PC-3 (cell line): ENCODE measurements around the gene GPX5. TPM values are rescaled to one million over a fixed set of nuclear protein-coding genes. Genes with fewer than 3 reads are reported as not detected.
"Not testable (repeated sequence)": the region's sequence is repeated elsewhere in the genome, so short reads cannot be mapped to it uniquely, and the experiment has no call there.

Experiments
- ATAC-seq: fragments of 200-7000 bp; cut with Tn5 transposase; 2 replicates; pipeline ENCODE4 v1.9.1; 2020; ENCODE audit warnings: mild to moderate bottlenecking, moderate library complexity
- BruUV-seq: library from RNA; stranded (reverse); fragments of 400-500 nt; replicated peaks from 2 replicates; lab custom pipeline; 2021; lab: Mats Ljungman, UMichigan
- CTCF ChIA-PET: fragments of 300-600 bp; sonication (Branson Sonifier 250); formaldehyde crosslinking; loops from one replicate; lab custom pipeline; 2022; ENCODE audit warnings: antibody characterized with exemption; lab: Charles Lee
- POLR2A ChIA-PET: fragments of 300-600 bp; sonication (Branson Sonifier 250); formaldehyde crosslinking; loops from one replicate; lab custom pipeline; 2022; ENCODE audit warnings: antibody characterized with exemption; ENCODE audit not compliant: unreplicated experiment; lab: Charles Lee
- DNase-seq: peaks from one replicate; pipeline ENCODE4 v3.0.0-alpha.2; 2015
- H2AFZ ChIP-seq: fragments of 300-600 bp; sonication (generic); 2 replicates; pipeline ENCODE4 v1.6.0; 2016; ENCODE audit warnings: antibody characterized with exemption, low read length
- H3F3A ChIP-seq: fragments of 300-600 bp; sonication (generic); one replicate; pipeline ENCODE4 v1.6.0; 2017; ENCODE audit warnings: antibody characterized with exemption, low read length, control low read depth, mild to moderate bottlenecking; ENCODE audit not compliant: unreplicated experiment
- H3K27ac ChIP-seq: fragments of 300-600 bp; sonication (generic); 2 replicates; pipeline ENCODE4 v1.5.1; 2016; ENCODE audit warnings: mild to moderate bottlenecking, low read length
- H3K27me3 ChIP-seq: fragments of 300-600 bp; sonication (generic); 2 replicates; pipeline ENCODE4 v1.6.1; 2016; ENCODE audit warnings: low read length, mixed read lengths
- H3K36me3 ChIP-seq: fragments of 300-600 bp; sonication (generic); 2 replicates; pipeline ENCODE4 v1.6.1; 2016; ENCODE audit warnings: low read depth, mixed run types, low read length, mixed read lengths
- H3K4me1 ChIP-seq: fragments of 300-600 bp; sonication (generic); 2 replicates; pipeline ENCODE4 v1.5.1; 2016; ENCODE audit warnings: low read length; ENCODE audit not compliant: insufficient read depth
- H3K4me2 ChIP-seq: fragments of 300-600 bp; sonication (generic); 2 replicates; pipeline ENCODE4 v1.6.0; 2016; ENCODE audit warnings: low read length
- H3K4me3 ChIP-seq: fragments of 300-600 bp; sonication (generic); 2 replicates; pipeline ENCODE4 v1.5.1; 2016; ENCODE audit warnings: mild to moderate bottlenecking, low read length, mixed read lengths
- H3K79me2 ChIP-seq: fragments of 300-600 bp; sonication (generic); 2 replicates; pipeline ENCODE4 v1.6.1; 2017; ENCODE audit warnings: low read length, mixed read lengths
- H3K9ac ChIP-seq: fragments of 300-600 bp; sonication (generic); 2 replicates; pipeline ENCODE4 v1.6.0; 2016; ENCODE audit warnings: mild to moderate bottlenecking, low read length
- H3K9me2 ChIP-seq: fragments of 300-600 bp; sonication (generic); replicated peaks from 2 replicates; pipeline ENCODE4 v1.6.1; 2016; ENCODE audit warnings: mixed run types, low read length, mixed read lengths
- H3K9me3 ChIP-seq: fragments of 300-600 bp; sonication (generic); 2 replicates; pipeline ENCODE4 v1.6.1; 2016; ENCODE audit warnings: low read length, mixed read lengths
- H4K20me1 ChIP-seq: fragments of 300-600 bp; sonication (generic); 2 replicates; pipeline ENCODE4 v1.6.1; 2016; ENCODE audit warnings: low read length, mixed read lengths
- CTCF ChIP-seq: fragments of 300-600 bp; sonication (generic); conservative IDR thresholded peaks from 2 replicates; pipeline ENCODE4 v1.5.1; 2017; ENCODE audit warnings: antibody characterized with exemption, low read depth, mild to moderate bottlenecking, low read length
- EZH2 ChIP-seq: fragments of 300-600 bp; sonication (generic); IDR thresholded peaks from one replicate; pipeline ENCODE4 v1.6.1; 2017; ENCODE audit warnings: antibody characterized with exemption, mild to moderate bottlenecking, low read length; ENCODE audit not compliant: unreplicated experiment
- EZH2phosphoT487 ChIP-seq: fragments of 300-600 bp; sonication (generic); IDR thresholded peaks from 2 replicates; pipeline ENCODE4 v1.6.1; 2018; ENCODE audit warnings: mild to moderate bottlenecking, antibody characterized with exemption, low read length, borderline replicate concordance
- intact Hi-C: fragments of 100-400 bp; cut with micrococcal nuclease; formaldehyde crosslinking; loops from 2 replicates; pipeline ENCODE4 v1.9.0; 2023
- total RNA-seq: library from RNA; depleted of rRNA; stranded (reverse); fragments of >200 nt; gene quantifications from 2 replicates; pipeline ENCODE4 v1.2.3, GENCODE V29; 2014

The GPX5 gene
- total RNA-seq, 1 experiment from 2014 or later = not detected

DNA sequence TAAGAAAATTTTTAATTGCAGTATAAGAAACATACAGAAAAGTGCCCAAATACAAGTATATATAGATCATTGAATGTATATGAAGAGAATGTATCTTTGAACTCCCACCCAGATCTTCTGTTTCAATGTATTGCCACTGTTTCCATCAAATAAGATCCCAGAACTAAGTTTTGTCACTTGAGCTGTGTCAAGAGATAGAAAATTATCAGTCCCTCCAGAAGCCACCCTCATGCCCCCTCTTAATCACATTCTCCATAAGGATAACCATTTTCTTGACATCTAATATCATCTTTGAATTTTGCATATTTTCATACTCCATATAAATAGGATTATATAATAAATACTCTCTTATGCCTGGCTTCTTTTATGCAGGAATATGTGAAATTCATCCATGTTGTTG, 20.3 kb downstream of the GPX5 start:
- Histone ChIP-seq H3K9ac (no peak overlapping the region), H3K9me3 (no peaks in the 10 kb centered on the region), H4K20me1 (no peaks in the 10 kb centered on the region), H3K27me3 (peaks cover 21% of the 10 kb centered on the region), H3F3A (no peaks in the 10 kb centered on the region), H3K79me2 (no peaks in the 10 kb centered on the region), H3K9me2 (no peaks in the 10 kb centered on the region), H2AFZ (no peak overlapping the region), H3K27ac (no peak overlapping the region), H3K4me1 (peaks cover 7% of the 10 kb centered on the region; the same call in 1 of the 2 replicates), H3K36me3 (no peaks in the 10 kb centered on the region), H3K4me2 (no peak overlapping the region), H3K4me3 (no peak overlapping the region)
- TF ChIP-seq CTCF = no peak
- CTCF ChIA-PET = no interaction called here
- intact Hi-C loops = loop anchor here (2.0 kb wide), 1 partner anchor 17 kb away; no protein-coding TSS in a partner anchor
- ATAC-seq (no peak), DNase-seq (no peak)
- POLR2A ChIA-PET = no interaction called here
- BruUV-seq = no TSS peak

- H3K9me2 ChIP-seq, H2AFZ ChIP-seq, H3F3A ChIP-seq, CTCF ChIA-PET, DNase-seq, H3K9ac ChIP-seq, POLR2A ChIA-PET, intact Hi-C loops, H4K20me1 ChIP-seq, H3K79me2 ChIP-seq, H3K4me2 ChIP-seq, H3K36me3 ChIP-seq, H3K9me3 ChIP-seq, H3K27ac ChIP-seq, BruUV-seq, H3K4me3 ChIP-seq, H3K4me1 ChIP-seq, ATAC-seq: not testable (repeated sequence)
- peaks cover 23% of the 10 kb centered on the region for H3K27me3 ChIP-seq
Observed at GRCh38 chr6:28547003-28547402, 21.3 kb downstream of the GPX5 start.

DNA sequence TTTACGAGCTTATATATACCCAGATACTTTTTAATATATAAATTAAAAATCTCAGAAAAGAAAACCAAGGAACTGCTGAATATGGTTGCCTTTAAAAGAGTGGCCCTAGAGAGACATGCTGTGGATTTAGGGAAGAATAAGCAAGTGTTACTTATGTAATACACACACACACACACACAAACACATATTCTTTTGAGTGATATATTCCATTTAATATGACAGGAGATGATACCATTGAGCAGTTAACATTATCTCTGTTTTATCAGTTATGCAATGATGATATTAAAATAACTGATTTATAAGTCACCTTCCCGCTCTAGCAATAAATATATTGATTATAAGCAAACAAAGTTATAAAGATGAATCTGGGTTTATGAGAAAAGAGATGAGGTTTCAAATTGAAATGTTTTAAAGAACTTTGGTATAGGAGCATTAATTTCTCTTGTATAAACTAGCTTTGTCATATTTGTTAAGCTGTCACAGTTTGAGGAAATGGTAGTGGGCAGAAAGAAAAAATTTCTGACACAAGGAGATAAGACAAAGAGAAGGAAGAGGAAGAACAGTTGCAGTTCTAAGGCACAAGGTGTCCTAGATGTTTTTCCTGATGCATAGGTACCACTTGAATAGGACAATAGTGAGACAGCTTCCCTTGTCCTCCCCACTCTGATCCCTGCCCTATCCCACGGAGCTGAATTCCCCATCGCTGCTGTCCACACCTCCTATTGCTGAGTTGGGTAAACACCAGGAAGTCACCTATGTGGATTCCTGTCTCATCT, 26.4 kb downstream of the GPX5 start:
- Histone ChIP-seq H3K9me3 (no peaks in the 10 kb centered on the region), H3K9ac (no peak overlapping the region), H3K4me2 (no peak overlapping the region), H3K27ac (no peak overlapping the region), H2AFZ (no peak overlapping the region), H3F3A (no peaks in the 10 kb centered on the region), H4K20me1 (no peaks in the 10 kb centered on the region), H3K9me2 (no peaks in the 10 kb centered on the region), H3K79me2 (no peaks in the 10 kb centered on the region), H3K4me1 (no peaks in the 10 kb centered on the region), H3K27me3 (peaks cover 36% of the 10 kb centered on the region), H3K36me3 (no peaks in the 10 kb centered on the region), H3K4me3 (no peak overlapping the region)
- DNase-seq (no peak), ATAC-seq (no peak)
- TF ChIP-seq EZH2phosphoT487 (no peak), CTCF (no peak), EZH2 (no peak)
- ChIA-PET CTCF (interaction anchor here (0.6 kb wide), 1 partner anchor 99 kb away, joined by 3 read pairs; no protein-coding TSS in a partner anchor), POLR2A (no interaction called here)
- no TSS peak for BruUV-seq
- intact Hi-C loops = no loop called here
